AG08396 (cell line): Measurements from ENCODE around the gene EPHA5.

Experiments used
- DNase-seq: peaks from one replicate; pipeline ENCODE4 v3.0.0; 2012; ENCODE audit warnings: low spot score, mixed read lengths

EPHA5 gene

GRCh38 chr4:65624651-65625050 is 45.6 kb downstream of the EPHA5 start:
- DNase-seq, result no peak

- peak; percentile 6 for DNase-seq
Observed at GRCh38 chr4:65623506-65623905, 46.8 kb downstream of the EPHA5 start.

- no peak for DNase-seq
Observed at GRCh38 chr4:65617416-65617815, 52.9 kb downstream of the EPHA5 start.

- no peak for DNase-seq
Observed at GRCh38 chr4:65604515-65604914, 65.8 kb downstream of the EPHA5 start.

GRCh38 chr4:65600656-65601055 is 69.6 kb downstream of the EPHA5 start:
- no peak for DNase-seq

GRCh38 chr4:65599340-65599739 is 70.9 kb downstream of the EPHA5 start:
- no peak for DNase-seq

GRCh38 chr4:65597697-65598096 is 72.6 kb downstream of the EPHA5 start:
- DNase-seq, result no peak

- no peak for DNase-seq
Observed at GRCh38 chr4:65592089-65592488, 78.2 kb downstream of the EPHA5 start.

GRCh38 chr4:65589921-65590320 is 80.4 kb downstream of the EPHA5 start:
- DNase-seq, result no peak

- no peak for DNase-seq
Observed at GRCh38 chr4:65589331-65589730, 81.0 kb downstream of the EPHA5 start.

GRCh38 chr4:65580551-65580950 is 89.7 kb downstream of the EPHA5 start:
- DNase-seq, result no peak

- DNase-seq, result no peak
Observed at GRCh38 chr4:65566473-65566872, 103.8 kb downstream of the EPHA5 start.

GRCh38 chr4:65561164-65561563 is 109.1 kb downstream of the EPHA5 start:
- DNase-seq, result no peak

- DNase-seq, result no peak
Observed at GRCh38 chr4:65559270-65559669, 111.0 kb downstream of the EPHA5 start.

GRCh38 chr4:65552057-65552456 is 118.2 kb downstream of the EPHA5 start:
- no peak for DNase-seq

GRCh38 chr4:65550500-65550899 is 119.8 kb downstream of the EPHA5 start:
- no peak for DNase-seq

- no peak for DNase-seq
Observed at GRCh38 chr4:65546882-65547416, 123.3 kb downstream of the EPHA5 start.

GRCh38 chr4:65538571-65538970 is 131.7 kb downstream of the EPHA5 start:
- DNase-seq, result no peak

- no peak for DNase-seq
Observed at GRCh38 chr4:65535113-65535512, 135.2 kb downstream of the EPHA5 start.

- DNase-seq, result no peak
Observed at GRCh38 chr4:65521666-65522065, 148.6 kb downstream of the EPHA5 start.

- DNase-seq, result no peak
Observed at GRCh38 chr4:65515646-65516045, 154.6 kb downstream of the EPHA5 start.

GRCh38 chr4:65510976-65511375 is 159.3 kb downstream of the EPHA5 start:
- no peak for DNase-seq

GRCh38 chr4:65508168-65508567 is 162.1 kb downstream of the EPHA5 start:
- DNase-seq, result no peak

GRCh38 chr4:65502131-65502701 is 168.1 kb downstream of the EPHA5 start:
- no peak for DNase-seq
